GM19238 (cell line): ENCODE results near the gene VAPB.

ENCODE experiments used
- DNase-seq: peaks from one replicate; pipeline ENCODE4 v3.0.0; 2011; ENCODE audit warnings: low spot score; ENCODE audit not compliant: insufficient read length

Gene VAPB

GRCh38 chr20:58459058-58459750 is 70.2 kb downstream of the VAPB start:
- no peak for DNase-seq

GRCh38 chr20:58461104-58461503 is 72.1 kb downstream of the VAPB start:
- DNase-seq: no peak

GRCh38 chr20:58461899-58462298 is 72.9 kb downstream of the VAPB start:
- no peak for DNase-seq

GRCh38 chr20:58463256-58463655 is 74.2 kb downstream of the VAPB start:
- DNase-seq: no peak

- no peak for DNase-seq
Observed at GRCh38 chr20:58464838-58465237, 75.8 kb downstream of the VAPB start.

GRCh38 chr20:58466095-58466708 is 77.2 kb downstream of the VAPB start:
- DNase-seq: no peak

GRCh38 chr20:58466729-58467571 is 77.9 kb downstream of the VAPB start:
- no peak for DNase-seq

- DNase-seq: no peak
Observed at GRCh38 chr20:58467572-58468527, 78.8 kb downstream of the VAPB start.

- DNase-seq: no peak
Observed at GRCh38 chr20:58469616-58470015, 80.6 kb downstream of the VAPB start.

GRCh38 chr20:58470336-58471192 is 81.5 kb downstream of the VAPB start:
- DNase-seq: no peak

GRCh38 chr20:58471193-58472164 is 82.5 kb downstream of the VAPB start:
- DNase-seq: no peak

GRCh38 chr20:58472273-58473018 is 83.4 kb downstream of the VAPB start:
- DNase-seq: no peak

GRCh38 chr20:58473453-58474425 is 84.7 kb downstream of the VAPB start:
- no peak for DNase-seq

GRCh38 chr20:58475466-58475865 is 86.4 kb downstream of the VAPB start:
- DNase-seq: no peak

- DNase-seq: no peak
Observed at GRCh38 chr20:58478141-58478805, 89.2 kb downstream of the VAPB start.

- DNase-seq: no peak
Observed at GRCh38 chr20:58479726-58480440, 90.9 kb downstream of the VAPB start.
